UCSD-AML1 (cell line): ENCODE measurements around the gene PTGFR.

Experiments
- DNase-seq: peaks from one replicate; lab custom pipeline; 2025; ENCODE audit not compliant: unreplicated experiment; lab: John Stamatoyannopoulos, UW

The PTGFR gene

DNA sequence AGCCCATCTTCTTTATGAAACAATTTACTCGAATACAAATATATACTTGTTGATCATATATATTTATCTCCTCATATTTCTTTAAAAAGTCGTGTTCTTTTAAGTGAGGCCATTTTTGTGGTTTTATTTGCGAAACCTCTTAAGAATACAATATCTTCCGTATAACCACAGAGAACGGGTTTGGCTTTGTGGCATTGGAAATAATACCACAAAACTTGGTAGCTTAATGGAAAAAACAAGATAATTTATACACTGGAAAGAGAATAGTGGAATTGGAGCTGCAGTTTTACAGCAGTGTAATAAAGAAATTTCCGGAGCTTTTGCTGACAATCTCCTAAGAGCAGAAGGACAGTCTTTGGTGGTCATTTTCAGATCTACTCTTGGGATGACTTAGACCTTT is 29.4 kb downstream of the PTGFR start:
- no peak for DNase-seq

- no peak for DNase-seq
Measured at GRCh38 chr1:78520843-78521242, 30.1 kb downstream of the PTGFR start.

DNA sequence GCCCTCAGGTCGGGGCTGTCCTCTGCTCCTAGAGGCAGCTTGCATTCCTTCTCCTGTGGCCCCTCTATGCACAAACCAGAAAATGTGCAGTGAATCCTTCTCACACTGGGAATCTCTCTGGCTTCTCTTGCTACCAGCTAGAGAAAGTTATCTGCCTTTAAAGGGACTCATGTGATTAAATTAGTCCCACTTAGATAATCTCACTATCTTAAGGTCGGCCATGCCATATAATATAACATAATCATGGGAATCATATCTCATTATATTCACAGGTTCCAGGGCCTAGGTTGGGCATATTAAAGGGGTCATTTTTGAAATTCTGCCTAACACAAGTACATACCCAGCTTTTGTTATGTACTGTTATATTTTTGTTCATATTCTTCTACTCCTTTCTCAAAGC is 31.4 kb downstream of the PTGFR start:
- DNase-seq = no peak

GRCh38 chr1:78526496-78526895 is 35.7 kb downstream of the PTGFR start:
- no peak for DNase-seq

- DNase-seq = no peak
Measured at GRCh38 chr1:78527706-78528105, 36.9 kb downstream of the PTGFR start.

- DNase-seq = no peak
Measured at GRCh38 chr1:78533527-78533926, 42.8 kb downstream of the PTGFR start.

- DNase-seq = no peak
Measured at GRCh38 chr1:78535286-78535685, 44.5 kb downstream of the PTGFR start.

DNA sequence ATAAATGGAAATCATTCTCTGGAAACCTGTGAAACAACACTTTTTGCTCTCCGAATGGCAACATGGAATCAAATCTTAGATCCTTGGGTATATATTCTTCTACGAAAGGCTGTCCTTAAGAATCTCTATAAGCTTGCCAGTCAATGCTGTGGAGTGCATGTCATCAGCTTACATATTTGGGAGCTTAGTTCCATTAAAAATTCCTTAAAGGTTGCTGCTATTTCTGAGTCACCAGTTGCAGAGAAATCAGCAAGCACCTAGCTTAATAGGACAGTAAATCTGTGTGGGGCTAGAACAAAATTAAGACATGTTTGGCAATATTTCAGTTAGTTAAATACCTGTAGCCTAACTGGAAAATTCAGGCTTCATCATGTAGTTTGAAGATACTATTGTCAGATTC is 45.7 kb downstream of the PTGFR start:
- no peak for DNase-seq

DNA sequence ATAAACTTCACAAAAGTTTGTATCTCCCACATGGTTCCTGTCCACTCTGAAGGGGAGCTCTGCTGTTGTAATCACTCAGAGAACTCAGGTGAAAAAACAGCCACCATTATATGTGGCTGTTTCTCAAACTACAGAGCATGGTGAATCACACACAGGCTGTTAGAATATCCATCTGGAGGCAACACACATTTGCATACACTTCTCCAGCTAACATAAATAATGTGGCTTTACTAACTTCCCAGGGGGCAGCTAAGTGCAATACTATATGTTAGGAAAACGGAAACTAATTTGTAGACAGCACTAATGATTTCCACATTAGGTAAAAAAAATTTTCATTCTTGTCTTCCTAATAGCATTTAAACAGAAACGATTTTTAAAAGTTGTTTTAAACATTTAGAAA is 49.3 kb downstream of the PTGFR start:
- no peak for DNase-seq

DNA sequence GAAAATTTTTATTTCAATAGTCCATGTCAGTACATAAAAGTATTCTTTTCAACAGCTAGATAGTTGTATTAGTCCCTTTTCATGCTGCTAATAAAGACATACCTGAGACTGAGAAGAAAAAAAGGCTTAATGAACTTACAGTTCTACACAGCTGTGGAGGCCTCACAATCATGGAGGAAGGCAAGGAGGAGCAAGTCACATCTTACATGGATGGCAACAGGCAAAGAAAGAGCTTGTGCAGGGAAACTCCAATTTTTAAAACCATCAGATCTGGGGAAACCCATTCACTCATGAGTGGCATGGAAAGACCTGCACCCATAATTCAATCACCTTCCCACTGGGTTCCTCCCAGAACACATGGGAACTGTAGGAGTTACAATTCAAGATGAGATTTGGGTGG is 50.7 kb downstream of the PTGFR start:
- DNase-seq = no peak

GRCh38 chr1:78543941-78544643 is 53.3 kb downstream of the PTGFR start:
- DNase-seq = no peak

- DNase-seq = no peak
Measured at GRCh38 chr1:78547081-78547480, 56.3 kb downstream of the PTGFR start.

GRCh38 chr1:78549331-78549730 is 58.6 kb downstream of the PTGFR start:
- no peak for DNase-seq

DNA sequence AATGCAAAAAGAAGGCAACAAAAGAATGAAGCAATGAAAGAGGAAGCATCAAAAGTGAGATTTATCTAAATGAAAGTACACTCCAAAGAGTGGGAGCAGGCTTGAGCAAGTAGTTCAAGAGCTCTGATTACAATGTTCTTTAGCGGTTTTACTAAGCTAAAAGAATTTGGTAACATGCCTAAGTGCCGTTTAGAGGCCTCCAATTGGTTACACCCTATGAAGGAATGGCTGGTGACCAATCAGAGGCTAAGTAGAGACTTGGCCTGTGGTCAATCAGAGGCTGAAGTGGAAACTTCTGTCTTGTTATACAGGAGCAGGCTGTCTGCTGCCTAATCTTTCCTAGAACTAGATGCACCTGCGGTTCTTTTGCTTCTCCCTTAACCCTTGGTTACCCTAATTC is 59.1 kb downstream of the PTGFR start:
- DNase-seq = no peak

DNA sequence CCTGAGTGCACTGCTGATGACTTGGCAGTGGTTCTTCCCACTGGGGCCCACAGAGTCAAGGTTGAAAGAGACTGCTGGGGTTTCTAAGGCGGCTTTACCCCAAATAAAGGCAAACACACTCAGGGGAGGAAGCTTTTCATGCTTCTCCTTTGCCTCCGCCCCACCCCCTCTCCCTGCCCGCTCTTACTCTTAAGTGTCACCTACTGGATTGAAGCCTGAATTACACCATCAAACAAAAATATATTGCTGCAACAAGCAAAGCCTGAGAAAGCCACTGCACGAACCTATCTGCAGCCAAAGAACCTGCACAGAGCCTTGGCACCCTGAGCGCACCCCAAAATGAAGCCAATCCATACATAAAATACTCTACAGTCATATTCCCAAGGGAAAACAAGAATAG is 63.1 kb downstream of the PTGFR start:
- DNase-seq = peak; percentile 14

DNA sequence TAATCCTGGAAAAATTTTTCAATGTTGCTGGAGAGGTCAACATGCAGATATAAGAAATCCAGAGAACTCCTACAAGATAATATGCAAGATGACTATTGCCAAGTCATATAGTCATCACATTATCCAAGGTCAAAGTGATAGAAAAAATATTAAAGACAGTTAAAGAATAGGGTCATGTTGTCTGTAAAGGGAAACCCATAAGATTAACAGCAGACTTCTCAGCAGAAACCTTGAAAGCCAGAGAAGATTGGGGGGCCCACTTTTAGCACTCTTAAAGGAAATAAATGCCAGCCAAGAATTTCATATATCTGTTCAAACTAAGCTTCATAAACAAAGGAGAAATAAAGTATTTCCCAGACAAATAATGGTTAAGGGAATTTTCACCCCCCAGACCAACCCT is 64.1 kb downstream of the PTGFR start:
- no peak for DNase-seq

DNA sequence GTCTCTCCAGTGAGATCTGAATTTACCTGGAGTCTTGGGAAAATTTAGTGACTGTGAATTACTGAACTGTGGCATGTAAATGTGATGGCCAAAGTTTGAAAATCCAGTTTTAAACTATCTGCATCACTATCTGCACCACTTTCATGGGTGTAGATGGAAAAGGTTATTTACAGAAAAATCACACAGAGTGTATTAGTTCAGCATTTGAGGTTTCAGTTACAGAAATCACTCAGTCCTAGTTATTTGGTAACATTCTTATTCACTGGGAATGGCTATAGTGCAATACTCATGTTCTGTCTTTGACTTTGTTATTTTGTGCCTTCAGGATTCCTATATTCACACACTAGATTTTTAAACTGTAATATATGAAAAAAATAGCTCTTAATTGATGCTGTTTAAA is 68.9 kb downstream of the PTGFR start:
- no peak for DNase-seq

DNA sequence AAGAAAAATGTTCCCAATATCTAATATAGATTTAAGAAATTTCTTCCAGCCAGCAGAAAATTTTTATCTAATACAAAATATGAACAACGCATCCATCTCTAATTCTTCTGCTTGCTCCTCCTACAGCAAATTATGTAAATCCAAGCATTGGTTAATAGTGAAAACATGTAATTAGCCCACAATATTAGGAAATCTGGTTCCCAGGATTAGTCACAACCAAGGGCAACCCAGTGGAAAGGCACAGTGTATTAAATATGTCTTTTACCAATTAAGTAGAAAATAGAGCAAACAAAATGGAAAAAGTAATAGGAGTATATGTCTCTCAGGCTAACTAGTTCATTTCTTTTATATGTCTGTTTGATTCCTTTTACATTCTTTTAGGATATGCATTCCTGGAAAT is 70.0 kb downstream of the PTGFR start:
- no peak for DNase-seq

- no peak for DNase-seq
Measured at GRCh38 chr1:78561856-78562255, 71.1 kb downstream of the PTGFR start.

DNA sequence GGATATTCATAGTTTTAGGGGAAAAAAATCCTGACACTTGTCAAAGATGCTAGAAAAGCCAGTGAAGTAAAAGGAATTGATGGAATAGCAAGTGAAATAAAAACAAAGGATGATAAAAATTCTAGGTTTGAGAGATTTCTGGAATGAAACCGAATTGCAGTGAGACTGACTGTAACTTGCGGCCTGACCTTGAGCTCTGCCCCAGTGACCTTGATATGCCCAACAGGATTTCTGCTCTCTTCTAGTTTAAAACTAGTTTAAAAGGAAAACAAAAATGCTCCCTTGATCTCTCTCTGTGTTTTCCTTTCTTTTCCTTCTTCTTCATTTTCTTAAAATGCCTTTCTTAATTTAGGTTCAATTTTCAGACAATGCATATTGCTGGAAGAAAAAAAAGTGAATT is 74.6 kb downstream of the PTGFR start:
- DNase-seq = no peak

- DNase-seq = no peak
Measured at GRCh38 chr1:78570539-78570938, 79.8 kb downstream of the PTGFR start.

- no peak for DNase-seq
Measured at GRCh38 chr1:78577257-78578100, 86.7 kb downstream of the PTGFR start.

GRCh38 chr1:78586572-78586971 is 95.8 kb downstream of the PTGFR start:
- DNase-seq = no peak
